Heart left ventricle (tissue), 16 donors: ENCODE measurements around the gene ZFP64. TPM values are rescaled to one million over a fixed set of nuclear protein-coding genes. Genes with fewer than 3 reads are reported as not detected.
A peak's percentile ranks its signal among the peaks of the same experiment; 100 is the strongest.

Experiments used
- ATAC-seq, 4 donors: fragments of 200-7000 bp; cut with Tn5 transposase; one replicate each; pipeline ENCODE4 v1.9.1; 2020 to 2022; ENCODE audit warnings: moderate library complexity in 4 of 4, mild to moderate bottlenecking in 3 of 4, moderate number of reproducible peaks in 1 of 4
- DNase-seq, 5 donors: peaks; one replicate each; pipeline ENCODE4 v3.0.0-alpha.2; 2020
- H3K27ac ChIP-seq, 12 donors: fragments of 200-600 bp; sonication (generic) in 4 of 12; one replicate each; pipeline versions ENCODE4 v1.5.0 to v1.8.0; 2016 to 2022; ENCODE audit warnings: mild to moderate bottlenecking in 2 of 12
- H3K27me3 ChIP-seq, 9 donors: fragments of 200-600 bp; sonication (generic) in 2 of 9; one replicate each; pipeline versions ENCODE4 v1.5.1 to v1.8.0; 2016 to 2022; ENCODE audit warnings: mild to moderate bottlenecking in 3 of 9
- H3K36me3 ChIP-seq, 9 donors: fragments of 200-600 bp; sonication (generic) in 2 of 9; one replicate each; pipeline versions ENCODE4 v1.5.0 to v1.8.0; 2018 to 2022; ENCODE audit warnings: mild to moderate bottlenecking in 2 of 9
- H3K4me1 ChIP-seq, 12 donors: fragments of 200-600 bp; sonication (generic) in 4 of 12; one replicate each; pipeline versions ENCODE4 v1.5.0 to v1.8.0; 2016 to 2022; ENCODE audit warnings: mild to moderate bottlenecking in 3 of 12
- H3K4me3 ChIP-seq, 12 donors: fragments of 200-600 bp; sonication (generic) in 4 of 12; one replicate each; pipeline versions ENCODE4 v1.5.0 to v1.8.0; 2017 to 2022; ENCODE audit warnings: mild to moderate bottlenecking in 9 of 12, moderate library complexity in 4 of 12
- H3K9me3 ChIP-seq, 12 donors: fragments of 200-600 bp; sonication (generic) in 4 of 12; one replicate each; pipeline versions ENCODE4 v1.5.0 to v1.8.0; 2016 to 2022; ENCODE audit warnings: mild to moderate bottlenecking in 1 of 12
- POLR2A ChIP-seq, 2 donors: fragments of 450-650 bp; IDR thresholded peaks; one replicate each; pipeline ENCODE4 v1.6.1; 2017; ENCODE audit warnings: antibody characterized with exemption in 2 of 2, mild to moderate bottlenecking in 2 of 2, moderate library complexity in 2 of 2
- WGBS, 4 donors: extraction: QIAGEN DNeasy Blood & Tissue Kit in 2 of 4; methylation state at CpG; one replicate each; pipeline versions ENCODE4 v1.1.5 to v1.1.7; 2013 to 2018; 5-methylcytosine and 5-hydroxymethylcytosine counted together
- intact Hi-C, 10 donors: fragments of 100-400 bp; cut with DNase I; formaldehyde crosslinking; loops; one replicate each; pipeline versions ENCODE4 v1.11.1 to v1.14.2; 2022
- long read RNA-seq, 3 donors: library from polyadenylated mRNA; unstranded; transcript quantifications; one replicate each; pipeline ENCODE4 v2.0.0, GENCODE V29; 2020 to 2021
- polyA plus RNA-seq, 2 donors: library from polyadenylated mRNA; stranded (reverse); fragments of 200-250 nt; gene quantifications; one replicate each; pipeline ENCODE4 v1.2.3, GENCODE V29; 2013
- total RNA-seq, 9 donors: library from RNA; depleted of rRNA in 2 of 9; stranded (reverse); fragments of >200 nt in 2 of 9; fragmentation: NEBNext Ultra II Directional in 3 of 9; extraction: Animal tissue kit (Norgen Biotek cat#: 25700) in 3 of 9; gene quantifications; one replicate each; pipeline versions ENCODE4 v1.1.0 to v1.2.4, GENCODE V29; 2016 to 2023
- TF ChIP-seq, protein P1 (sequence below), 12 donors: fragments of 200-600 bp; sonication (generic) in 4 of 12; IDR thresholded peaks; one replicate each; pipeline versions ENCODE4 v1.5.0 to v1.8.0; 2018 to 2022; ENCODE audit warnings: antibody characterized with exemption in 12 of 12, mild to moderate bottlenecking in 5 of 12
- donor health status: ischemic (EF 13 %, LVEDD 7.1; RV severe dilation, severe dysfunction).
- donor health status: healthy with polysubstance abuse.
- donor health status: DM: no; HTN: yes; CAD: no.
- donor health status: DM: no; HTN: no; CAD: no.
- donor health status: ischemic (EF 25% LVEDD 6.9; RV normal size, moderate dysfunction).
- donor health status: ischemic (EF 25% LVEDD 5.7; RV mildly dilated, moderate dysfunction).
- donor health status: healthy.
- donor health status: DM: yes; HTN: yes; CAD: no.
- donor health status: ischemic (EF 35%, LVEDD 5.7; RV mildly dilated, moderate dysfunction).
- donor health status: nonischemic (EF 11% LVEDD 7.7; RV severe dilation, severe dysfunction).
- donor health status: DM: yes; HTN: yes; CAD: no.
- donor health status: PGD.
- donor health status: ischemic (EF 29% LVEDD 5.4; RV normal size, mild dysfunction).
- donor health status: nonischemic (EF 23%, LVEDD 6.1; RV moderate dilation, normal function).

ZFP64 gene
- total RNA-seq = 10 to 100 TPM in 3 of 9 donors, 1 to 10 TPM in 6; 6.1 to 12.5 (median 9.3) TPM
- polyA plus RNA-seq = 1 to 10 TPM; 2.0 to 5.9 TPM
- long read RNA-seq, donor 1, partial matches to known transcripts = 1 of 11 reads
- long read RNA-seq, donor 1, other reads (novel, unspliced or antisense) = 5 of 11 reads
- long read RNA-seq, donor 2, transcript ZFP64-201 (6 exons, 3,264 nt) = major isoform, 6 of 14 reads
- long read RNA-seq, donor 2, partial matches to known transcripts = 5 of 14 reads
- long read RNA-seq, donor 2, other reads (novel, unspliced or antisense) = 1 of 14 reads
- long read RNA-seq, donor 3, transcript ZFP64-201 (6 exons, 3,264 nt) = major isoform, 7 of 16 reads
- long read RNA-seq, donor 3, partial matches to known transcripts = 4 of 16 reads
- long read RNA-seq, donor 3, other reads (novel, unspliced or antisense) = 2 of 16 reads

DNA sequence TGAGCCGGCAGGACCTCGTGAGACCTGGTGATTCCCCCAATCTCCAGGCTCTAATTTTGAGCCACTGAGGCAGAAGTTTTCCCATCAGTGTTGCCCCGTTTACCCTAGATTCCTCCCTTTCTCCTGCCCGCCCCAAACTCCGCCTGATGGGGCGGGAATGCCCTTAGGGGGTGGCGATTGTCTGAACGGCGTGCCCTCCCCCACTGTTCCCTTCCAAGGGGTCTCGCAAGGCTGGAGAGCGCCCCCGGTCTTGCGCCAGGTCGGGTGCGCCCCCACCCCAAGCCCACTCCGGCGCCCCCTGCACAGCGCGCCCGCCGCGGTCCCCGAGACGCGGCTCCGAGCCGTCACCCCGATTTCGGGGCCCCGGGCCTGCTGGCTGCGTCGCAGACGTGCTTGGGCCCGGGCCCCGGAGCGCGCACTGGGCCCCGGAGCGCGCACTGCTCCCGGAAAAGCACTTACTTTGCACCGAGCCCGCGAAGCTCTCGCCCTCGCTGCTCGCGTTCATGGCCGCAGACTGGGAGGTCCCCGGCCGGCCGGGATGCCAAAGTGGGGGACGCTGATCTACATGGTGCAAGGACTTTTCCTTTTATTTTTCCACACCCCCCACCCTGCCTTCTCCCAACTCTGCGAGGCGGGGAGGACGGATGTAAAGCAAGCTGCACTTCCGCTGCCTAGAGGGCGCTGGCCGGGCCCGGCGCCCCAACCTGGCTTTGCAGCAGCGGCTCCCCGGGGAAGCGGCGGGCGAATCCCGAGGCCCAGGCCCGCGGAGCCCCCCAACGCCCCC lies at the start of gene ZFP64:
TSS of gene ZFP64 (minus strand) at position 648 of the 784 bp plus-strand sequence. CDS start at position 505, 143 bp downstream.
- H3K9me3 ChIP-seq = no peaks in the 10 kb centered on the region
- H3K27ac ChIP-seq = peak within 1 kb of the TSS; percentile 82 to 97 (median 92)
- intact Hi-C loops = no loop called here
- H3K4me3 ChIP-seq = peak within 1 kb of the TSS; percentile 73 to 95 (median 85)
- ATAC-seq = peak; percentile 87 to 95 (median 92)
- peaks cover 0 to 19% (median 11%) of the 10 kb centered on the region in 12 donors for H3K4me1 ChIP-seq
- TF ChIP-seq POLR2A (IDR thresholded peaks at IDR 0.05) = peak; percentile 21 to 31
- TF ChIP-seq, protein P1, sequence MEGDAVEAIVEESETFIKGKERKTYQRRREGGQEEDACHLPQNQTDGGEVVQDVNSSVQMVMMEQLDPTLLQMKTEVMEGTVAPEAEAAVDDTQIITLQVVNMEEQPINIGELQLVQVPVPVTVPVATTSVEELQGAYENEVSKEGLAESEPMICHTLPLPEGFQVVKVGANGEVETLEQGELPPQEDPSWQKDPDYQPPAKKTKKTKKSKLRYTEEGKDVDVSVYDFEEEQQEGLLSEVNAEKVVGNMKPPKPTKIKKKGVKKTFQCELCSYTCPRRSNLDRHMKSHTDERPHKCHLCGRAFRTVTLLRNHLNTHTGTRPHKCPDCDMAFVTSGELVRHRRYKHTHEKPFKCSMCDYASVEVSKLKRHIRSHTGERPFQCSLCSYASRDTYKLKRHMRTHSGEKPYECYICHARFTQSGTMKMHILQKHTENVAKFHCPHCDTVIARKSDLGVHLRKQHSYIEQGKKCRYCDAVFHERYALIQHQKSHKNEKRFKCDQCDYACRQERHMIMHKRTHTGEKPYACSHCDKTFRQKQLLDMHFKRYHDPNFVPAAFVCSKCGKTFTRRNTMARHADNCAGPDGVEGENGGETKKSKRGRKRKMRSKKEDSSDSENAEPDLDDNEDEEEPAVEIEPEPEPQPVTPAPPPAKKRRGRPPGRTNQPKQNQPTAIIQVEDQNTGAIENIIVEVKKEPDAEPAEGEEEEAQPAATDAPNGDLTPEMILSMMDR (IDR thresholded peaks at IDR 0.05) = peak; percentile 30 to 75 (median 56)
- no peaks in the 10 kb centered on the region for H3K27me3 ChIP-seq
- peaks cover 0 to 8% (median 5%) of the 10 kb centered on the region in 9 donors for H3K36me3 ChIP-seq
- peak; percentile 79 to 86 (median 82) for DNase-seq
- 1% methylated on average over 41 to 70 of the region's 70 CpGs for WGBS, 4 donors

DNA sequence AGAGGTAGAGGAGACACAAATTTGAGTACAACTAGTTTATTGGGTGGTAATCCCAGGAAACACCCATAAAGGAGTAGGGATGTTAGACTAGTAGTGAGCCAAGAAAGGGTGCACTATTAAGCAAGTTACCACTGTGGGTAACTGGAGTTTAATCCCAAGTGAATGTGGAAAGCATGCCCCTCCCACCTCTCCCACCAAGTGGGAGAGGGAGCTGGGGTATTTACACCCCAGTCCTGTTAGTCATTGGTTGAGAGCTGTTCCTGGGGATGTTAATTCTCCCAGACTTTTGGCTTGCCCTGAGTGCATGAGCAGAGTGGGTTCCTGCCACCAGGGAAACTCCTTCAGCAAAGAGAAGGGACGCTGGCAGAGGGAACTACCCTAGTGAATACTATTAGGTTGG lies 49.2 kb upstream of the ZFP64 start:
- H3K27ac ChIP-seq = no peak overlapping the region
- intact Hi-C loops = loop anchor here in 7 of 10 donors (5.0 to 10.0 kb wide), 5 partner anchors 134 to 1306 kb away; no protein-coding TSS in a partner anchor
- H3K4me1 ChIP-seq = no peaks in the 10 kb centered on the region
- WGBS, 4 donors = 78 to 100% (median 81%) methylated on average over 1 of the region's 1 CpG; no CpG with 5 or more reads in 1 of the 4 donors
- no peak overlapping the region for H3K4me3 ChIP-seq
- DNase-seq (no peak), ATAC-seq (no peak)
- H3K36me3 ChIP-seq = no peaks in the 10 kb centered on the region
- peaks cover 0 to 4% (median 0%) of the 10 kb centered on the region in 9 donors for H3K27me3 ChIP-seq
- TF ChIP-seq, protein P1 (IDR thresholded peaks at IDR 0.05) = no peak
- no peak for TF ChIP-seq POLR2A (IDR thresholded peaks at IDR 0.05)
- no peaks in the 10 kb centered on the region for H3K9me3 ChIP-seq

DNA sequence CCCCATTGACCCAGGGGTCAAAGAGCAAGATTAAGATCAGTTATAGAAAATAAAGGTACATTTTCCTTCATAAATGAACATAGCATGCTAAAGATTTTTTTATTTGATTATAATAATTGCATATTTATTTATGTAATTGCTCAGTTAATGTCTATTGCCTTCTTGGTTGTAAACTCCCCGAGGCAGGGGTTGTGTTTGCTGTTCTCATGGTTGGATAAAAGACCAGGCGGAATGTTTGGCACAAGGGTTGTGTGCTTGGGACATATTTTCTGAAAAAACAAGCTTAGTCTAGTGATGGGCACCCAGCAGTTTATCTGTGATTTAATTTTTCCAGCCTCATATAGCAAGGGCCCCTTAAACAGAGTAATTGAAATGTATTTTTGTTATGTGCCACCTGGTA lies 47.5 kb upstream of the ZFP64 start:
- intact Hi-C loops = no loop called here
- Histone ChIP-seq H3K4me3 (no peak overlapping the region), H3K36me3 (no peaks in the 10 kb centered on the region), H3K27ac (no peak overlapping the region), H3K27me3 (peaks cover 0 to 4% (median 0%) of the 10 kb centered on the region in 9 donors), H3K9me3 (no peaks in the 10 kb centered on the region), H3K4me1 (no peaks in the 10 kb centered on the region)
- no peak for DNase-seq
- TF ChIP-seq, protein P1 (IDR thresholded peaks at IDR 0.05) = no peak
- 67 to 83% (median 81%) methylated on average over 2 of the region's 2 CpGs for WGBS, 4 donors
- ATAC-seq = no peak

DNA sequence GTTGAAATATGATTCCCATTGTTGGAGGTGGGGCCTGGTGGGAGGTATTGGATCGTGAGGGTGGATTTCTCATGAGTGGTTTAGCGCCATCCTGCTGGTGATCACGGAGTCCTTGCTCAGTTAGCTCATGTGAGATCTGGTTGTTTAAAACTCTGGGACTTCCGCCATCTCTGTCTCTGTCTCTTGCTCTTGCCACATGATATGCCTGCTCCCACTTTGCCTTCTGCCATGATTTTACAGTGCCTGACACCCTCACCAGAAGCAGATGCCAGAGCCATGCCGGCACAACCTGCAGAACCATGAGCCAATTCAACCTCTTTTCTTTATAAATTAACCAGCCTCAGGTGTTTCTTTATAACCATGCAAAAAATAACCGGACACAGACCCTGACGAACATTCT lies 44.7 kb upstream of the ZFP64 start:
- ATAC-seq (no peak), DNase-seq (no peak)
- H3K4me1 ChIP-seq = no peaks in the 10 kb centered on the region
- H3K27me3 ChIP-seq = no peaks in the 10 kb centered on the region
- no peak overlapping the region for H3K27ac ChIP-seq
- no peak for TF ChIP-seq POLR2A (IDR thresholded peaks at IDR 0.05)
- TF ChIP-seq, protein P1 (IDR thresholded peaks at IDR 0.05) = no peak
- WGBS, 4 donors = 93 to 96% (median 94%) methylated on average over 7 of the region's 7 CpGs
- no peak overlapping the region for H3K4me3 ChIP-seq
- intact Hi-C loops = no loop called here
- H3K36me3 ChIP-seq = no peaks in the 10 kb centered on the region
- no peaks in the 10 kb centered on the region for H3K9me3 ChIP-seq
